ENCODE results near the gene UBA6. TPM values are rescaled to one million over a fixed set of nuclear protein-coding genes. Genes with fewer than 3 reads are reported as not detected.

The UBA6 gene
- total RNA-seq, 1 experiment from 2014 or later: 59.4 TPM

GRCh38 chr4:67624939-67625338, 76.0 kb downstream of the UBA6 start:
- CTCF ChIA-PET: no interaction called here
- no peaks in the 10 kb centered on the region for H3K4me1 ChIP-seq (ENCODE audit: control insufficient read depth, insufficient read depth, low read length)
- no TSS peak for BruUV-seq (replicated peaks)
- no peaks in the 10 kb centered on the region for H3K27me3 ChIP-seq (ENCODE audit: control insufficient read depth, insufficient read depth, low read length)
- TF ChIP-seq SIN3A (IDR thresholded peaks at IDR 0.05; ENCODE audit: borderline replicate concordance, insufficient read depth, low read depth, low read length) (no peak), REST (IDR thresholded peaks at IDR 0.05; ENCODE audit: insufficient read depth in 1 of 2, low read depth in 2 of 2, low read length in 1 of 2) (no peak), POLR2AphosphoS5 (IDR thresholded peaks at IDR 0.05; ENCODE audit: low read depth, low read length) (no peak), CTCF (IDR thresholded peaks at IDR 0.05) (no peak), TCF7L2 (IDR thresholded peaks at IDR 0.05; ENCODE audit: low read depth, low read length) (no peak)
- H3K4me3 ChIP-seq (ENCODE audit: low read depth in 2 of 2, low read length in 2 of 2): no peak overlapping the region
- DNase-seq (ENCODE audit: low read depth, low spot score): no peak
- H3K9me3 ChIP-seq (ENCODE audit: control insufficient read depth, insufficient read depth, low read depth, low read length): no peaks in the 10 kb centered on the region
- in situ Hi-C loops (cut with HindIII; ENCODE audit: low pct_unique_long_range_greater_than_20kb, low sequenced_read_pairs): no loop called here
- POLR2A ChIA-PET: no interaction called here
- intact Hi-C loops (cut with micrococcal nuclease; ENCODE audit: unreplicated experiment): no loop called here
- no peak for ATAC-seq
- H3K27ac ChIP-seq (ENCODE audit: low read length): no peak overlapping the region
- H3K36me3 ChIP-seq (ENCODE audit: control insufficient read depth, insufficient read depth, low read length): peaks cover 18% of the 10 kb centered on the region

- peaks cover 5% of the 10 kb centered on the region; the same call in 1 of the 2 replicates for H3K36me3 ChIP-seq (ENCODE audit: control insufficient read depth, insufficient read depth, low read length)
- H3K27ac ChIP-seq (ENCODE audit: low read length): no peak overlapping the region
- intact Hi-C loops (cut with micrococcal nuclease; ENCODE audit: unreplicated experiment) (no loop called here), in situ Hi-C loops (cut with HindIII; ENCODE audit: low pct_unique_long_range_greater_than_20kb, low sequenced_read_pairs) (no loop called here)
- ChIA-PET POLR2A (no interaction called here), CTCF (no interaction called here)
- TF ChIP-seq POLR2AphosphoS5 (IDR thresholded peaks at IDR 0.05; ENCODE audit: low read depth, low read length) (no peak), SIN3A (IDR thresholded peaks at IDR 0.05; ENCODE audit: borderline replicate concordance, insufficient read depth, low read depth, low read length) (no peak), REST (IDR thresholded peaks at IDR 0.05; ENCODE audit: insufficient read depth in 1 of 2, low read depth in 2 of 2, low read length in 1 of 2) (no peak), CTCF (IDR thresholded peaks at IDR 0.05) (no peak), TCF7L2 (IDR thresholded peaks at IDR 0.05; ENCODE audit: low read depth, low read length) (no peak)
- ATAC-seq: no peak
- H3K4me3 ChIP-seq (ENCODE audit: low read depth in 2 of 2, low read length in 2 of 2): no peak overlapping the region
- DNase-seq (ENCODE audit: low read depth, low spot score): no peak
- no peaks in the 10 kb centered on the region for H3K27me3 ChIP-seq (ENCODE audit: control insufficient read depth, insufficient read depth, low read length)
- no peaks in the 10 kb centered on the region for H3K9me3 ChIP-seq (ENCODE audit: control insufficient read depth, insufficient read depth, low read depth, low read length)
- BruUV-seq (replicated peaks): no TSS peak
- no peaks in the 10 kb centered on the region for H3K4me1 ChIP-seq (ENCODE audit: control insufficient read depth, insufficient read depth, low read length)
Measured at GRCh38 chr4:67616478-67616877, 84.5 kb downstream of the UBA6 start.
